HepG2 (cell line): ENCODE data around the gene TOR1A. TPM values are rescaled to one million over a fixed set of nuclear protein-coding genes. Genes with fewer than 3 reads are reported as not detected.

ENCODE experiments used
- ARNT ChIP-seq: fragments of 450-650 bp; IDR thresholded peaks from 2 replicates; pipeline ENCODE4 v1.6.1; 2017
- CBX5 ChIP-seq: sonication (generic); formaldehyde crosslinking; IDR thresholded peaks from 2 replicates; pipeline ENCODE4 v1.4.0; 2020; ENCODE audit warnings: missing genetic modification reagents, borderline replicate concordance
- DNMT3B ChIP-seq: conservative IDR thresholded peaks from 2 replicates; pipeline ENCODE4 v1.6.1; 2016; ENCODE audit warnings: missing biosample characterization, control low read depth
- GFI1 ChIP-seq: sonication (generic); formaldehyde crosslinking; IDR thresholded peaks from 2 replicates; pipeline ENCODE4 v1.5.0; 2020; ENCODE audit warnings: missing genetic modification reagents, mild to moderate bottlenecking, borderline replicate concordance
- HCFC1 ChIP-seq: fragments of 150-350 bp; IDR thresholded peaks from 2 replicates; pipeline ENCODE4 v1.6.1; 2014; ENCODE audit warnings: low read depth, low read length
- JARID2 ChIP-seq: sonication (generic); formaldehyde crosslinking; IDR thresholded peaks from 2 replicates; pipeline ENCODE4 v1.8.1; 2023; ENCODE audit warnings: missing genetic modification reagents, inconsistent platforms; ENCODE audit not compliant: insufficient replicate concordance
- KAT2B ChIP-seq: fragments of 150-350 bp; IDR thresholded peaks from 2 replicates; pipeline ENCODE4 v1.6.1; 2014; ENCODE audit warnings: low read depth, low read length, borderline replicate concordance
- MAFK ChIP-seq, 2 experiments: IDR thresholded peaks in 1 of 2; conservative IDR thresholded peaks in 1 of 2; 2 replicates each; pipeline ENCODE4 v1.6.1; 2011; ENCODE audit warnings: improper control_type of control experiment in 2 of 2, low read length in 2 of 2
- MED1 ChIP-seq: sonication (generic); formaldehyde crosslinking; IDR thresholded peaks from 2 replicates; pipeline ENCODE4 v1.4.0; 2020; ENCODE audit warnings: missing genetic modification reagents
- NFKB2 ChIP-seq: sonication (generic); formaldehyde crosslinking; IDR thresholded peaks from 2 replicates; pipeline ENCODE4 v1.4.0; 2020; ENCODE audit warnings: missing genetic modification reagents, borderline replicate concordance
- NFYB ChIP-seq: sonication (generic); formaldehyde crosslinking; IDR thresholded peaks from 2 replicates; pipeline ENCODE4 v1.4.0; 2020; ENCODE audit warnings: missing genetic modification reagents
- RXRB ChIP-seq: IDR thresholded peaks from 2 replicates; pipeline ENCODE4 v1.6.1; 2016; ENCODE audit warnings: borderline replicate concordance, missing genetic modification reagents, missing compliant biosample characterization
- SP4 ChIP-seq: sonication (generic); formaldehyde crosslinking; IDR thresholded peaks from 2 replicates; pipeline ENCODE4 v1.8.1; 2023; ENCODE audit warnings: mild to moderate bottlenecking, missing genetic modification reagents
- SRY ChIP-seq: sonication (generic); formaldehyde crosslinking; IDR thresholded peaks from 2 replicates; pipeline ENCODE4 v1.8.0; 2022; ENCODE audit warnings: mild to moderate bottlenecking, missing genetic modification reagents
- THYN1 ChIP-seq: sonication (generic); formaldehyde crosslinking; IDR thresholded peaks from 2 replicates; pipeline ENCODE4 v1.8.1; 2023; ENCODE audit warnings: low read depth, mild to moderate bottlenecking, moderate library complexity, missing genetic modification reagents, borderline replicate concordance
- ZIK1 ChIP-seq: sonication (generic); formaldehyde crosslinking; IDR thresholded peaks from 2 replicates; pipeline ENCODE4 v1.5.0; 2020; ENCODE audit warnings: mild to moderate bottlenecking, low read depth, missing genetic modification reagents, borderline replicate concordance
- ZNF749 ChIP-seq: sonication (generic); formaldehyde crosslinking; IDR thresholded peaks from 2 replicates; pipeline ENCODE4 v1.8.0; 2022; ENCODE audit warnings: mild to moderate bottlenecking, missing genetic modification reagents, moderate library complexity, borderline replicate concordance
- polyA plus RNA-seq, 8 experiments: library from polyadenylated mRNA; depleted of rRNA in 3 of 8; stranded (reverse) in 7 of 8; unstranded in 1 of 8; fragments of >200 nt; fragmentation: Illumina TruSeq in 4 of 8; extraction: Trizol in 4 of 8; gene quantifications; 2 replicates each; pipeline versions ENCODE4 v1.2.1 to v1.2.3, GENCODE V29; 2011 to 2016; ENCODE audit warnings: low read depth in 4 of 8, missing spikeins in 1 of 8, mixed read lengths in 1 of 8; ENCODE audit not compliant: insufficient read depth in 1 of 8
- total RNA-seq, 5 experiments: library from RNA; depleted of rRNA; stranded (reverse); fragments of >200 nt; fragmentation: Illumina TruSeq; extraction: Trizol; gene quantifications; 2 replicates each; pipeline ENCODE4 v1.2.3, GENCODE V29; 2016; ENCODE audit warnings: low read depth in 1 of 5
- TF ChIP-seq, protein P1 (sequence below): IDR thresholded peaks from 2 replicates; pipeline ENCODE4 v1.6.1; 2016; ENCODE audit warnings: missing genetic modification reagents, missing compliant biosample characterization
- TF ChIP-seq, protein P2 (sequence below): sonication (generic); formaldehyde crosslinking; IDR thresholded peaks from 2 replicates; pipeline ENCODE4 v1.5.1; 2020; ENCODE audit warnings: missing genetic modification reagents, mild to moderate bottlenecking, borderline replicate concordance
- TF ChIP-seq, protein P3 (sequence below): sonication (generic); formaldehyde crosslinking; IDR thresholded peaks from 2 replicates; pipeline ENCODE4 v1.4.0; 2020; ENCODE audit warnings: missing genetic modification reagents
- TF ChIP-seq, protein P4 (sequence below): IDR thresholded peaks from 2 replicates; pipeline ENCODE4 v1.6.1; 2016; ENCODE audit warnings: mild to moderate bottlenecking
- TF ChIP-seq, protein P5 (sequence below): sonication (generic); formaldehyde crosslinking; IDR thresholded peaks from 2 replicates; pipeline ENCODE4 v1.4.0; 2020; ENCODE audit warnings: missing genetic modification reagents

The TOR1A gene
- total and polyA plus RNA-seq, 2 of the 13 experiments (the other 11 are each of a cell fraction or from before 2014, with no cell fraction given), result 31.6 to 41.4 TPM

DNA sequence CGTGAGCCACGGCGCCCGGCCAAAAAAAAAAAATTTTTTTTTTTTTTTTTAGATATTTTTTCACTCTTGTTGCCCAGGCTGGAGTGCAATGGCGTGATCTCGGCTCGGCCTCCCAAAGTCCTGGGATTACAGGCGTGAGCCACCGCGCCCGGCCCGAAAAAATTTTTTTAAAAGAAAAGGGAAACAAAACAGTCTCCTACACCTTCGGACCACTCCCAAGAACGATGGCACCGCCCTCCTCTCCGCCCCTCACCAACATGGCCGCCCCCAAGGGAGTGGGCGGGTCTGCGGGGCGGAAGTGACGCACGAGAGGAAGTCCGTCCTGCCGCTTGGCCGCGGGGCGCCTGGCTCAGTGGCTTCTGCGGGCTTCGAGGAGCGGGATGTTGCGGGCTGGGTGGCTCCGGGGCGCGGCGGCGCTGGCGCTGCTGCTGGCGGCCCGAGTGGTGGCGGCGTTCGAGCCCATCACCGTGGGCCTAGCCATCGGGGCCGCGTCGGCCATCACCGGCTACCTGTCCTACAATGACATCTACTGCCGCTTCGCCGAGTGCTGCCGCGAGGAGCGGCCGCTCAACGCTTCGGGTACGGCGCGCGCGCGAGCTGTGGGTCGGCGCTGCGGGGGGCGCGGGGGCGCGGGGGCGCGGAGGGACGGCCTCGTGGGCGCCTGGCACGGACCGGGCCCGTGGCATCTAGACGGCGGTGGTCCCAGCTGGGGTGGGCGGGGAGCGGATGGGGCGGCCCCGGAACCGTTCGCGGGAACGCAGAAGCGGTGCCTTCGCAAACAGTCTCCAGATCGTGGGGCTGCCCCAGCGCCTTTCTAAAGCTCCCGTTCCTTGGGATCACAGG lies 20.9 kb downstream of the TOR1A start, which contains the start of gene TOR1B (continued):
- TF ChIP-seq, protein P1, sequence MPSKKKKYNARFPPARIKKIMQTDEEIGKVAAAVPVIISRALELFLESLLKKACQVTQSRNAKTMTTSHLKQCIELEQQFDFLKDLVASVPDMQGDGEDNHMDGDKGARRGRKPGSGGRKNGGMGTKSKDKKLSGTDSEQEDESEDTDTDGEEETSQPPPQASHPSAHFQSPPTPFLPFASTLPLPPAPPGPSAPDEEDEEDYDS, result peak; percentile 84
- TF ChIP-seq, protein P2, sequence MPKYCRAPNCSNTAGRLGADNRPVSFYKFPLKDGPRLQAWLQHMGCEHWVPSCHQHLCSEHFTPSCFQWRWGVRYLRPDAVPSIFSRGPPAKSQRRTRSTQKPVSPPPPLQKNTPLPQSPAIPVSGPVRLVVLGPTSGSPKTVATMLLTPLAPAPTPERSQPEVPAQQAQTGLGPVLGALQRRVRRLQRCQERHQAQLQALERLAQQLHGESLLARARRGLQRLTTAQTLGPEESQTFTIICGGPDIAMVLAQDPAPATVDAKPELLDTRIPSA, result no peak
- no peak for TF ChIP-seq JARID2
- TF ChIP-seq HCFC1, result peak; percentile 80
- TF ChIP-seq MAFK (conservative IDR thresholded peaks at IDR 0.05 in 1 of 2, IDR thresholded peaks at IDR 0.05 in 1 of 2; ENCODE audit: low read length in 2 of 2), result no peak
- TF ChIP-seq CBX5 (CRISPR knock-in tag), result peak; percentile 36; the same call in 1 of the 2 replicates
- peak; percentile 86 for TF ChIP-seq SP4 (CRISPR knock-in tag)
- TF ChIP-seq, protein P3, sequence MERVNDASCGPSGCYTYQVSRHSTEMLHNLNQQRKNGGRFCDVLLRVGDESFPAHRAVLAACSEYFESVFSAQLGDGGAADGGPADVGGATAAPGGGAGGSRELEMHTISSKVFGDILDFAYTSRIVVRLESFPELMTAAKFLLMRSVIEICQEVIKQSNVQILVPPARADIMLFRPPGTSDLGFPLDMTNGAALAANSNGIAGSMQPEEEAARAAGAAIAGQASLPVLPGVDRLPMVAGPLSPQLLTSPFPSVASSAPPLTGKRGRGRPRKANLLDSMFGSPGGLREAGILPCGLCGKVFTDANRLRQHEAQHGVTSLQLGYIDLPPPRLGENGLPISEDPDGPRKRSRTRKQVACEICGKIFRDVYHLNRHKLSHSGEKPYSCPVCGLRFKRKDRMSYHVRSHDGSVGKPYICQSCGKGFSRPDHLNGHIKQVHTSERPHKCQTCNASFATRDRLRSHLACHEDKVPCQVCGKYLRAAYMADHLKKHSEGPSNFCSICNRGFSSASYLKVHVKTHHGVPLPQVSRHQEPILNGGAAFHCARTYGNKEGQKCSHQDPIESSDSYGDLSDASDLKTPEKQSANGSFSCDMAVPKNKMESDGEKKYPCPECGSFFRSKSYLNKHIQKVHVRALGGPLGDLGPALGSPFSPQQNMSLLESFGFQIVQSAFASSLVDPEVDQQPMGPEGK (CRISPR knock-in tag), result peak; percentile 41; the same call in 1 of the 2 replicates
- TF ChIP-seq, protein P4, sequence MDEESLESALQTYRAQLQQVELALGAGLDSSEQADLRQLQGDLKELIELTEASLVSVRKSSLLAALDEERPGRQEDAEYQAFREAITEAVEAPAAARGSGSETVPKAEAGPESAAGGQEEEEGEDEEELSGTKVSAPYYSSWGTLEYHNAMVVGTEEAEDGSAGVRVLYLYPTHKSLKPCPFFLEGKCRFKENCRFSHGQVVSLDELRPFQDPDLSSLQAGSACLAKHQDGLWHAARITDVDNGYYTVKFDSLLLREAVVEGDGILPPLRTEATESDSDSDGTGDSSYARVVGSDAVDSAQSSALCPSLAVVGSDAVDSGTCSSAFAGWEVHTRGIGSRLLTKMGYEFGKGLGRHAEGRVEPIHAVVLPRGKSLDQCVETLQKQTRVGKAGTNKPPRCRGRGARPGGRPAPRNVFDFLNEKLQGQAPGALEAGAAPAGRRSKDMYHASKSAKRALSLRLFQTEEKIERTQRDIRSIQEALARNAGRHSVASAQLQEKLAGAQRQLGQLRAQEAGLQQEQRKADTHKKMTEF, result peak; percentile 71
- 0 out of 2 replicates have a peak, but pooled peaks have one; percentile 11 for TF ChIP-seq NFYB (CRISPR knock-in tag)
- TF ChIP-seq DNMT3B (CRISPR knock-in tag), result no peak
- peak; percentile 63; the same call in 1 of the 2 replicates for TF ChIP-seq GFI1 (CRISPR knock-in tag)
- no peak for TF ChIP-seq KAT2B
- TF ChIP-seq NFKB2 (CRISPR knock-in tag), result peak; percentile 54; the same call in 1 of the 2 replicates
- TF ChIP-seq SRY (CRISPR knock-in tag), result peak; percentile 92; the same call in 1 of the 2 replicates
- TF ChIP-seq MED1, result peak; percentile 54
- TF ChIP-seq ARNT, result no peak
- peak; percentile 53; the same call in 1 of the 2 replicates for TF ChIP-seq ZIK1 (CRISPR knock-in tag)
- TF ChIP-seq ZNF749 (CRISPR knock-in tag), result peak; percentile 44; the same call in 1 of the 2 replicates
- TF ChIP-seq RXRB (CRISPR knock-in tag), result peak; percentile 19; the same call in 1 of the 2 replicates
- TF ChIP-seq, protein P5, sequence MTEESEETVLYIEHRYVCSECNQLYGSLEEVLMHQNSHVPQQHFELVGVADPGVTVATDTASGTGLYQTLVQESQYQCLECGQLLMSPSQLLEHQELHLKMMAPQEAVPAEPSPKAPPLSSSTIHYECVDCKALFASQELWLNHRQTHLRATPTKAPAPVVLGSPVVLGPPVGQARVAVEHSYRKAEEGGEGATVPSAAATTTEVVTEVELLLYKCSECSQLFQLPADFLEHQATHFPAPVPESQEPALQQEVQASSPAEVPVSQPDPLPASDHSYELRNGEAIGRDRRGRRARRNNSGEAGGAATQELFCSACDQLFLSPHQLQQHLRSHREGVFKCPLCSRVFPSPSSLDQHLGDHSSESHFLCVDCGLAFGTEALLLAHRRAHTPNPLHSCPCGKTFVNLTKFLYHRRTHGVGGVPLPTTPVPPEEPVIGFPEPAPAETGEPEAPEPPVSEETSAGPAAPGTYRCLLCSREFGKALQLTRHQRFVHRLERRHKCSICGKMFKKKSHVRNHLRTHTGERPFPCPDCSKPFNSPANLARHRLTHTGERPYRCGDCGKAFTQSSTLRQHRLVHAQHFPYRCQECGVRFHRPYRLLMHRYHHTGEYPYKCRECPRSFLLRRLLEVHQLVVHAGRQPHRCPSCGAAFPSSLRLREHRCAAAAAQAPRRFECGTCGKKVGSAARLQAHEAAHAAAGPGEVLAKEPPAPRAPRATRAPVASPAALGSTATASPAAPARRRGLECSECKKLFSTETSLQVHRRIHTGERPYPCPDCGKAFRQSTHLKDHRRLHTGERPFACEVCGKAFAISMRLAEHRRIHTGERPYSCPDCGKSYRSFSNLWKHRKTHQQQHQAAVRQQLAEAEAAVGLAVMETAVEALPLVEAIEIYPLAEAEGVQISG (CRISPR knock-in tag), result peak; percentile 95
- TF ChIP-seq THYN1 (CRISPR knock-in tag), result no peak
